AG04449 (cell line): ENCODE results near the gene UBE3A.
"Not testable (repeated sequence)": the region's sequence is repeated elsewhere in the genome, so short reads cannot be mapped to it uniquely, and the experiment has no call there.

Experiments
- CTCF ChIA-PET: fragments of 350-600 bp; formaldehyde crosslinking; extraction: SDS; loops from one replicate; lab custom pipeline; 2021; ENCODE audit warnings: antibody characterized with exemption; lab: Yijun Ruan, JAX
- POLR2A ChIA-PET: fragments of 400-600, 350-600 bp; formaldehyde crosslinking; extraction: SDS; loops from one replicate; lab custom pipeline; 2020; ENCODE audit warnings: antibody characterized with exemption, inconsistent platforms; lab: Yijun Ruan, JAX
- DNase-seq: peaks from one replicate; pipeline ENCODE4 v3.0.0-alpha.2; 2010; ENCODE audit warnings: low read depth, low spot score
- H3K4me3 ChIP-seq: 2 replicates; pipeline ENCODE4 v1.5.1; 2011; ENCODE audit warnings: low read depth, mild to moderate bottlenecking, control low read depth, low read length
- TF ChIP-seq, protein P1 (sequence below): IDR thresholded peaks from one replicate; pipeline ENCODE4 v1.5.1; 2011; ENCODE audit warnings: mild to moderate bottlenecking, moderate library complexity, low read length, control low read depth, inconsistent platforms; ENCODE audit not compliant: insufficient read depth; ENCODE audit errors: missing control alignments

The UBE3A gene

DNA sequence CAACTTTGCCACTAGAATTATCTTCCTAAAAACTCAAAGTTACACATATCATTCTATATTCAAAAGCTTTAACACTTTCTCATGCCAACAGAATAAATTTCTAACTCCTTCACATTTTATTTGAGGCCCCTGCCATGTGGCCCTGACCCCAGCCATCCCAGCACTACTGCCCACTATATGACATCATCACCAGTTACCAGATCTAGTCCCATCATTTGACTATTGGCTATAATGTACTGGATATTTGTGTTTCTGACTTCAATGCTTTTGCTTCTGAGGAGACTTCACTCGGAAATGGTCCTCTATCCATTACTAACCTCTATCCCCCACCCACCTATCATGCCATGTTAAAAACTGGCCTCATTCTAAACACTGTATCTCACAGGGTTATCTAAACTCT is 23.6 kb downstream of the UBE3A start:
- H3K4me3 ChIP-seq = no peak overlapping the region
- CTCF ChIA-PET = interaction anchor here (0.6 kb wide), 1 partner anchor 85 kb away, joined by 3 read pairs; no protein-coding TSS in a partner anchor
- POLR2A ChIA-PET = no interaction called here
- DNase-seq = no peak
- TF ChIP-seq, protein P1, sequence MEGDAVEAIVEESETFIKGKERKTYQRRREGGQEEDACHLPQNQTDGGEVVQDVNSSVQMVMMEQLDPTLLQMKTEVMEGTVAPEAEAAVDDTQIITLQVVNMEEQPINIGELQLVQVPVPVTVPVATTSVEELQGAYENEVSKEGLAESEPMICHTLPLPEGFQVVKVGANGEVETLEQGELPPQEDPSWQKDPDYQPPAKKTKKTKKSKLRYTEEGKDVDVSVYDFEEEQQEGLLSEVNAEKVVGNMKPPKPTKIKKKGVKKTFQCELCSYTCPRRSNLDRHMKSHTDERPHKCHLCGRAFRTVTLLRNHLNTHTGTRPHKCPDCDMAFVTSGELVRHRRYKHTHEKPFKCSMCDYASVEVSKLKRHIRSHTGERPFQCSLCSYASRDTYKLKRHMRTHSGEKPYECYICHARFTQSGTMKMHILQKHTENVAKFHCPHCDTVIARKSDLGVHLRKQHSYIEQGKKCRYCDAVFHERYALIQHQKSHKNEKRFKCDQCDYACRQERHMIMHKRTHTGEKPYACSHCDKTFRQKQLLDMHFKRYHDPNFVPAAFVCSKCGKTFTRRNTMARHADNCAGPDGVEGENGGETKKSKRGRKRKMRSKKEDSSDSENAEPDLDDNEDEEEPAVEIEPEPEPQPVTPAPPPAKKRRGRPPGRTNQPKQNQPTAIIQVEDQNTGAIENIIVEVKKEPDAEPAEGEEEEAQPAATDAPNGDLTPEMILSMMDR = no peak

DNA sequence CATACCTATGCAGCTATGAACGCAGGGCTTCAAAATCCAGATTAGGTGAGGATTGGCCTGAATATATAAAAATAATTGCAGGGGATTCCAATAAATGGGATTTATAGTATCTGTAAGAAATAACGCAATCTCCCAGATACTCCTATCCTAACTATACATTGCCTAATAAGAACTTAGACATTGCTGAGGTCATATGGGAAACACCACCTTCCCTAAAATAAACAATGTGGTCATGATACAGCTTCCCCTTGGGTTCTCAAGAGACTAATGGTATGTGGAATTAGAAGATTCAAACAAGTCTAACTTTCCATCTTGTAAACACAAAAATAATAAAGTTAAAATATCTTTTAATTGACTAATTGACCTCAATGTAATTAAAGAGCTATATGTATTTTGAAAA is 28.2 kb downstream of the UBE3A start:
- ChIA-PET POLR2A (no interaction called here), CTCF (interaction anchor here (1.1 kb wide), 1 partner anchor 21 kb away, joined by 3 read pairs; no protein-coding TSS in a partner anchor)
- DNase-seq = no peak

DNA sequence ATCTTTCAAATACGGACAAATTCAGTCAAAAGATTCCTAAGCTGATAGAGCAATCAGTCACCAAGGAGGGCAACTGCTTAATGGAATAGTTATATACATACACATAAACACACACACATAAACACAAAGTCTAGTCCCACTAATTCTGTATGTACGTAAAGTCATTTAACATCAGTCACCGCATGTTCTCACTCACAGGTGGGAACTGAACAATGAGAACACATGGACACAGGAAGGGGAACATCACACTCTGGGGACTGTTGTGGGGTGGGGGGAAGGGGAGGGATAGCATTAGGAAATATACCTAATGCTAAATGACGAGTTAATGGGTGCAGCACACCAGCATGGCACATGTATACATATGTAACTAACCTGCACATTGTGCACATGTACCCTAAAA is 29.1 kb downstream of the UBE3A start:
- CTCF ChIA-PET, POLR2A ChIA-PET, DNase-seq, H3K4me3 ChIP-seq: not testable (repeated sequence)

More for the DNA sequence above, 28.2 kb downstream of the UBE3A start:
- no peak overlapping the region for H3K4me3 ChIP-seq
- TF ChIP-seq, protein P1 = no peak

DNA sequence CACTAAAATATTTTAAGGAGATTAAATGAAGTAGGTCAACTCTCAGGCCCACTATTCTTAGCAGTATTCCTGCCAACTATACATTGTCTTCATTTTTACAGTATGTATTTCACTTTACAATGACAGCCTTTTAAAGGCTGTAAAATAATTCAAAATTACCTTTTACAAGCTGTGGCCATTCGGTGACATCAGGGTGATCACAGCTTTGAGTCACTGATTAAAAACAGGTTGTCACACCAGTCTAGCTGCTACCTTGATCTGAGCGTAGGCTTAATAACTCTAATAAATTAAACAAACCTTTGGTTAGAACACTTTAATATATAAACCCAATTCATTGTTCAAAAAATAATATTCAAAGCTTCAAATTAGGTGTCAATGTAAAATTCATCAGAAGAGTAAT is 29.9 kb downstream of the UBE3A start:
- ChIA-PET CTCF (no interaction called here), POLR2A (no interaction called here)
- H3K4me3 ChIP-seq = no peak overlapping the region
- TF ChIP-seq, protein P1 = no peak
- no peak for DNase-seq

DNA sequence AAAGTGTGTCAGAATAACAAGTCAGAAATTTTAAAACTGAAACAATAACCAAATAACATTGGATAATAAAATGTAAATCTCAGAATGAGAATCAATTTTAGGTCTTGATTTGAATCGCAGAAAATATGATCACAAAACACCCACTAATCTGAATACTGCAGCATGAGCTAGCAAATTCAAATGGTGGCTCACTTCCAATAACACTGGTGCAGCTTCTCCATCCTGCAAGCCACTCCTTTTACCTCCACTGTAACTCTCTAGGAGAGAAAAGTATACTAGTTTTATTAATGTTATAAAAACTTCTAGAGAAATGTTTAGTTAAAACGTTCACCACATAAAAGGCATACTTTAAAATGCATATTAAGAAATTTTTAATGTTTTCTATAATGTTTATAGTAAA is 30.4 kb downstream of the UBE3A start:
- TF ChIP-seq, protein P1 = no peak
- no peak for DNase-seq
- CTCF ChIA-PET = no interaction called here
- POLR2A ChIA-PET = no interaction called here
- H3K4me3 ChIP-seq = no peak overlapping the region

DNA sequence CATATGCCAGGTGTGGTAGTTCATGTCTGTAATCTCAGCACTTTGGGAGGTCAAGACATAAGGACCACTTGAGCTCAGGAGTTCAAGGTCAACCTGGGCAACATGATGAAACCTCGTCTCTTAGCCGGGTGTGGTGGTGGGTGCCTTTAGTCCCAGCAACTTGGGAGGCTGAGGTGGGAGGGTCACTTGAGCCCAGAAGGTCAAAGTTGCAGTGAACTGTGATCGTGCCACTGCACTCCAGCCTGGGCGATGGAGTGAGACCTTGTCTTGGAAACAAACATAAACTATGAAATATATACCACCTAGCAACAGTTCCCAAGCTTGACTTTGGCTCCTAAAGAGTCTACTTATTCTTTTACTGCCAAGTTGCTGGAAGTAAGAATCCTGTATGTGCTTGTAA is 30.9 kb downstream of the UBE3A start:
- no peak for DNase-seq
- TF ChIP-seq, protein P1 = no peak
- H3K4me3 ChIP-seq = no peak overlapping the region
- POLR2A ChIA-PET = interaction anchor here (0.6 kb wide), 1 partner anchor 10 kb away, joined by 3 read pairs; no protein-coding TSS in a partner anchor
- CTCF ChIA-PET = no interaction called here

DNA sequence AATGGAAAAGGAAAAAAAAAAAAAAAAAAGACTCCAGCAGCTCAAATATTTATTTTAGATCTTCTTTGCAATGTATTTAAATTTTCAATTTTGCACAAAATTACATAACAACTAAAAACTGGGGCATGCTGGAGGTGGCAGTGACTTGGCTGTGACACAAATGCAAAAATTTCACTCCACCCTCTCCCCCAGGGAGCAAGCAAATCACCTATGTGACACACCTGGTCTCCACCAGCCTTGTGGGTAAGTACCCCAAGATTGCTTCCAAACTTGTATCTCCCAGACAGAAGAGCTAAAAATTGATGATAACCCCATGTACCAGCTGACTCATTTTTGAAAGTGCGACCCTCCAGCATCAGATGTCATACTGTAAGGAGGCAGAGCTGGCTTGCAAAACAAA is 32.0 kb downstream of the UBE3A start:
- ChIA-PET CTCF (no interaction called here), POLR2A (no interaction called here)
- no peak overlapping the region for H3K4me3 ChIP-seq
- TF ChIP-seq, protein P1 = no peak
- no peak for DNase-seq
